Astrocyte of the hippocampus (primary cell): ENCODE data around the gene ELP1.

Experiments
- DNase-seq: peaks from one replicate; pipeline ENCODE4 v3.0.0; 2011; ENCODE audit warnings: low read depth, low spot score

The ELP1 gene

GRCh38 chr9:108882052-108882888 is 51.7 kb downstream of the ELP1 start:
- no peak for DNase-seq

- no peak for DNase-seq
Observed at GRCh38 chr9:108880738-108881316, 53.1 kb downstream of the ELP1 start.

GRCh38 chr9:108877524-108877923 is 56.4 kb downstream of the ELP1 start:
- DNase-seq: no peak

GRCh38 chr9:108876425-108876824 is 57.5 kb downstream of the ELP1 start:
- no peak for DNase-seq

GRCh38 chr9:108874058-108874788 is 59.7 kb downstream of the ELP1 start:
- no peak for DNase-seq

GRCh38 chr9:108869092-108869725 is 64.7 kb downstream of the ELP1 start:
- peak; percentile 85 for DNase-seq

GRCh38 chr9:108867829-108868228 is 66.1 kb downstream of the ELP1 start:
- no peak for DNase-seq

GRCh38 chr9:108867116-108867515 is 66.8 kb downstream of the ELP1 start:
- DNase-seq: no peak

GRCh38 chr9:108866001-108866420 is 67.9 kb downstream of the ELP1 start:
- DNase-seq: no peak

GRCh38 chr9:108865037-108865436 is 68.9 kb downstream of the ELP1 start:
- no peak for DNase-seq

GRCh38 chr9:108864446-108864845 is 69.5 kb downstream of the ELP1 start:
- DNase-seq: no peak

- DNase-seq: no peak
Observed at GRCh38 chr9:108863891-108864290, 70.0 kb downstream of the ELP1 start.

GRCh38 chr9:108861997-108862396 is 71.9 kb downstream of the ELP1 start, which contains the start of gene ACTL7A:
ACTL7A (plus strand) TSS chr9:108862266; CDS start chr9:108862323, 57 bp downstream.
- DNase-seq: no peak

GRCh38 chr9:108861464-108861863 is 72.5 kb downstream of the ELP1 start:
- no peak for DNase-seq

- no peak for DNase-seq
Observed at GRCh38 chr9:108860764-108861163, 73.2 kb downstream of the ELP1 start.

- DNase-seq: no peak
Observed at GRCh38 chr9:108860354-108860753, 73.6 kb downstream of the ELP1 start.

- no peak for DNase-seq
Observed at GRCh38 chr9:108859459-108860114, 74.3 kb downstream of the ELP1 start.

- no peak for DNase-seq
Observed at GRCh38 chr9:108857572-108857971, 76.4 kb downstream of the ELP1 start.

GRCh38 chr9:108855888-108856287 is 78.0 kb downstream of the ELP1 start, which contains the start of gene ACTL7B:
ACTL7B (minus strand) TSS chr9:108855986; CDS start chr9:108855930, 56 bp downstream.
- no peak for DNase-seq

GRCh38 chr9:108855529-108855886 is 78.4 kb downstream of the ELP1 start:
- DNase-seq: no peak
